Right atrium auricular region (tissue), 2 donors: ENCODE data around the gene HSD17B2. TPM values are rescaled to one million over a fixed set of nuclear protein-coding genes. Genes with fewer than 3 reads are reported as not detected.

Experiments used
- DNase-seq: peaks from one replicate; pipeline ENCODE4 v3.0.0-alpha.2; 2019; ENCODE audit warnings: low spot score
- H3K27ac ChIP-seq, 2 donors: fragments of 200-600 bp; sonication (generic); 1 replicate in 1 of 2; 2 replicates in 1 of 2; pipeline ENCODE4 v1.5.1; 2016 to 2019
- H3K27me3 ChIP-seq, 2 donors: fragments of 200-600 bp; sonication (generic); one replicate each; pipeline versions ENCODE4 v1.5.1 to v1.6.0; 2017 to 2019
- H3K36me3 ChIP-seq: fragments of 200-600 bp; sonication (generic); one replicate; pipeline ENCODE4 v1.5.1; 2016
- H3K4me1 ChIP-seq, 2 donors: fragments of 200-600 bp; sonication (generic); one replicate each; pipeline versions ENCODE4 v1.5.1 to v1.6.0; 2017 to 2019
- H3K4me3 ChIP-seq, 2 donors: fragments of 200-600 bp; sonication (generic); 1 replicate in 1 of 2; 2 replicates in 1 of 2; pipeline ENCODE4 v1.5.1; 2017 to 2019; ENCODE audit warnings: mild to moderate bottlenecking in 1 of 2, moderate library complexity in 1 of 2
- H3K9me3 ChIP-seq, 2 donors: fragments of 200-600 bp; sonication (generic); one replicate each; pipeline ENCODE4 v1.5.1; 2019
- total RNA-seq, 2 donors: library from RNA; depleted of rRNA; stranded (reverse); fragments of >200 nt; gene quantifications; one replicate each; pipeline ENCODE4 v1.1.0, GENCODE V29; 2016
- TF ChIP-seq, protein P1 (sequence below), 2 donors: fragments of 200-600 bp; sonication (generic); IDR thresholded peaks; one replicate each; pipeline ENCODE4 v1.5.1; 2019; ENCODE audit warnings: antibody characterized with exemption in 2 of 2

The HSD17B2 gene, protein sequence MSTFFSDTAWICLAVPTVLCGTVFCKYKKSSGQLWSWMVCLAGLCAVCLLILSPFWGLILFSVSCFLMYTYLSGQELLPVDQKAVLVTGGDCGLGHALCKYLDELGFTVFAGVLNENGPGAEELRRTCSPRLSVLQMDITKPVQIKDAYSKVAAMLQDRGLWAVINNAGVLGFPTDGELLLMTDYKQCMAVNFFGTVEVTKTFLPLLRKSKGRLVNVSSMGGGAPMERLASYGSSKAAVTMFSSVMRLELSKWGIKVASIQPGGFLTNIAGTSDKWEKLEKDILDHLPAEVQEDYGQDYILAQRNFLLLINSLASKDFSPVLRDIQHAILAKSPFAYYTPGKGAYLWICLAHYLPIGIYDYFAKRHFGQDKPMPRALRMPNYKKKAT
- not detected for total RNA-seq

DNA sequence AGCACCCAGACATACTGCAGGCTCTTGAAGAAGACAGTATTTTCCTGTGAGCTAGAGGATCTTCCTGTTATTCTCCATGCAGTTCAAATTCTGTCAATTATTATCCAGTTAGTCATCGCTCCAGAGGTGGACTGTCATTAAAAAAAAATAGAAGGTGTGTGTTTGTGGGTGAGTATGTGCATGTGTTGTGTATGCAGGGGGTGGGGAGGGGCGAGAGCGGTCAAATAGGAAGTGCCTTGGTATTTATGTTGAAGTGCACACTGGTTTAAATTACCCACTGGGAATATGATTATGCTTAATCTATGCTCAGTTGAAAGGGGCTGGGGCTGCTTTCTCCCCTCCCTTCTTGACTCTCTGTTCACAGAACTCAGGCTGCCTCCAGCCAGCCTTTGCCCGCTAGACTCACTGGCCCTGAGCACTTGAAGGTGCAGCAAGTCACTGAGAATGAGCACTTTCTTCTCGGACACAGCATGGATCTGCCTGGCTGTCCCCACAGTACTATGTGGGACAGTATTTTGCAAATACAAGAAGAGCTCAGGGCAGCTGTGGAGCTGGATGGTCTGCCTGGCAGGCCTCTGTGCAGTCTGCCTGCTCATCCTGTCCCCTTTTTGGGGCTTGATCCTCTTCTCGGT lies at the start of gene HSD17B2:
TSS of gene HSD17B2 (plus strand) at position 273 of the 632 bp plus-strand sequence. CDS start at position 445, 172 bp downstream.
- H3K27ac ChIP-seq: no peak within 1 kb of the TSS
- H3K4me1 ChIP-seq: no peaks in the 10 kb centered on the region
- no peaks in the 10 kb centered on the region for H3K36me3 ChIP-seq
- TF ChIP-seq, protein P1, sequence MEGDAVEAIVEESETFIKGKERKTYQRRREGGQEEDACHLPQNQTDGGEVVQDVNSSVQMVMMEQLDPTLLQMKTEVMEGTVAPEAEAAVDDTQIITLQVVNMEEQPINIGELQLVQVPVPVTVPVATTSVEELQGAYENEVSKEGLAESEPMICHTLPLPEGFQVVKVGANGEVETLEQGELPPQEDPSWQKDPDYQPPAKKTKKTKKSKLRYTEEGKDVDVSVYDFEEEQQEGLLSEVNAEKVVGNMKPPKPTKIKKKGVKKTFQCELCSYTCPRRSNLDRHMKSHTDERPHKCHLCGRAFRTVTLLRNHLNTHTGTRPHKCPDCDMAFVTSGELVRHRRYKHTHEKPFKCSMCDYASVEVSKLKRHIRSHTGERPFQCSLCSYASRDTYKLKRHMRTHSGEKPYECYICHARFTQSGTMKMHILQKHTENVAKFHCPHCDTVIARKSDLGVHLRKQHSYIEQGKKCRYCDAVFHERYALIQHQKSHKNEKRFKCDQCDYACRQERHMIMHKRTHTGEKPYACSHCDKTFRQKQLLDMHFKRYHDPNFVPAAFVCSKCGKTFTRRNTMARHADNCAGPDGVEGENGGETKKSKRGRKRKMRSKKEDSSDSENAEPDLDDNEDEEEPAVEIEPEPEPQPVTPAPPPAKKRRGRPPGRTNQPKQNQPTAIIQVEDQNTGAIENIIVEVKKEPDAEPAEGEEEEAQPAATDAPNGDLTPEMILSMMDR (IDR thresholded peaks at IDR 0.05): no peak
- H3K27me3 ChIP-seq: no peaks in the 10 kb centered on the region
- no peak for DNase-seq
- H3K9me3 ChIP-seq: no peaks in the 10 kb centered on the region
- no peak within 1 kb of the TSS for H3K4me3 ChIP-seq

DNA sequence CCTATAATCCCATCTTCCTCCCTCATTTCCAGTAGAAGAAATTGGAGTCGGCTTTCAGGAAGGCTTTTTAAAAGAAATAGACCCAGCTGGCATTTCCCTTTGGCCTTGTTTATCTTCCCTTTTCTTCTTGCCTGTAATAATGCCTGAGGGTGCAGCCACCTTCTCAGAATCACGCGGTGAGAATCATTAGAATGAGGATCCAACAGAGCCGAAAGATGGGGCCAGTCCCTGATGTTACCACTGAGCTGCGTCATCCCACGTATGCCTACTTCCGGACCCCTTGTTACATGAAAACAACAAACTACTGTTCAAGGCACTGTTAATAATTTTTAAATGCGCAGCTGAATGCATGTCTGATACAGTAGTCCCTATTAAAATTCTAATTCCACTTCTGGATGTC lies 47.9 kb upstream of the HSD17B2 start:
- TF ChIP-seq, protein P1 (IDR thresholded peaks at IDR 0.05): no peak
- Histone ChIP-seq H3K4me3 (no peak overlapping the region), H3K4me1 (no peaks in the 10 kb centered on the region), H3K36me3 (no peaks in the 10 kb centered on the region), H3K27me3 (no peaks in the 10 kb centered on the region), H3K9me3 (no peaks in the 10 kb centered on the region), H3K27ac (no peak overlapping the region)
- no peak for DNase-seq

DNA sequence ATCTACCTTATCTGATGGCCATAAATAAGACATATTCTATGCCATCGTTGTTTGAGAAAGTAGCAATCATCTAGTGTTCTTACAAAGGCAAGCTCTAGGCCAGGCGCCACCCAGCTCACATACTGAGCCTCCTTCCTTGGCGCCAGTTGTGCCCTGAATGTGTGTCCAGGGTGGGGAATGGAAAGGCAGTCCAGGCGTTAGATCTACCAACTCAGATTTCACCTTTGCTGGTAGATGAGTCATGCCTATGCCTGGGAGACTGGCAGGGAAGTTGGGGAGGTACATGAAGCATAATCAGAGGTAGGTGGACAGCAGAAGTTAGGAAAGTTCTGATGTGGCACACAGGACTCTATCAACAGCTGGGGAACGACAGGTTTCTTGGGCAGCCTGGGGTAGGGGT lies 47.3 kb upstream of the HSD17B2 start:
- no peaks in the 10 kb centered on the region for H3K36me3 ChIP-seq
- no peak overlapping the region for H3K4me3 ChIP-seq
- no peaks in the 10 kb centered on the region for H3K9me3 ChIP-seq
- no peaks in the 10 kb centered on the region for H3K4me1 ChIP-seq
- no peak for DNase-seq
- H3K27me3 ChIP-seq: no peaks in the 10 kb centered on the region
- TF ChIP-seq, protein P1 (IDR thresholded peaks at IDR 0.05): no peak
- no peak overlapping the region for H3K27ac ChIP-seq

DNA sequence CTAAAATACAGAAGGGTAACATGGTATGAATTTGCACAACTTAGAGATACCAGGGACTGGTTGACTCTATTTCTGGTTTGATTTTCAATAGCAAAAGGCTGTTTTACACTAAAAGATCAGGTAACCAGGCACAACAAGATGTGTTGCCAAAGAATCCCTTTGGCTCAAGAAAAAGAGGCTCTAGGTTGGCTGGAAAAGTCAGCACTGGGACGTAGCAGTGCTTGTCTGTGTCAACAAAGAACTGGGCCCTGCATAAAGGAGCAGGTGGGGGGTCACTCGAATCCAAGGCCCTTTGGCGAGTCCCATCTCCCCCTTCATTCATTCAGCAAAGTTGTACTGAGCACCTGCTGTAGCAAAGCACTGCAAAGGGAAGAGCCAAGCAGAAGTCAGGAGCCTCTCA lies 42.2 kb upstream of the HSD17B2 start:
- no peak overlapping the region for H3K4me3 ChIP-seq
- no peak for DNase-seq
- H3K4me1 ChIP-seq: peaks cover 0 to 8% of the 10 kb centered on the region in 2 donors
- no peak overlapping the region for H3K27ac ChIP-seq
- H3K9me3 ChIP-seq: no peaks in the 10 kb centered on the region
- TF ChIP-seq, protein P1 (IDR thresholded peaks at IDR 0.05): no peak
- no peaks in the 10 kb centered on the region for H3K36me3 ChIP-seq
- H3K27me3 ChIP-seq: no peaks in the 10 kb centered on the region

DNA sequence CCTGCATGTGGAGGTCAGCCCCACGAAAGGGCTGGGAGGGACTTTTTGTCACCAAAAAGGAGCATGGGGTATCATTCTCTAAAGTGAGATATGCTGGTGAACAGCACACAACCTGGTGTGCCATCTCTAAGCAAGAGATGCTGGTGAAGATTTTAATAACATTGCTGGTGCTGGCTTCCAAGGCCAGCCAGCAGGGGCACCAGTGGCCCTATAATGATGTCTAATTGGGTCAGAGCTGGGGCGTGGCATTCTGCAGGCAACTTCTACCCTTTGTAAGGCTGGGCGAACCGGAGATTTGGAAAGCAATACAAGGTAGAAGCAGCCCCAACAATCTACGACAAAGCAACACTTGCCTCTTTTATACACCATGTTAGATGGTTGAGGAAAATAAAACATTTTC lies 40.6 kb upstream of the HSD17B2 start:
- Histone ChIP-seq H3K36me3 (no peaks in the 10 kb centered on the region), H3K27me3 (no peaks in the 10 kb centered on the region), H3K27ac (no peak overlapping the region), H3K4me1 (peaks cover 0 to 8% of the 10 kb centered on the region in 2 donors), H3K9me3 (no peaks in the 10 kb centered on the region), H3K4me3 (no peak overlapping the region)
- TF ChIP-seq, protein P1 (IDR thresholded peaks at IDR 0.05): no peak
- DNase-seq: no peak
